SU-DHL-6 (cell line): Measurements from ENCODE around the gene SLC6A5.

Source experiments
- CTCF ChIP-seq: fragments of 200-600 bp; sonication (generic); IDR thresholded peaks from one replicate; pipeline ENCODE4 v1.5.1; 2017; ENCODE audit warnings: antibody characterized with exemption, mild to moderate bottlenecking, low read length, moderate library complexity; ENCODE audit not compliant: insufficient read depth, poor library complexity, severe bottlenecking
- EZH2phosphoT487 ChIP-seq: fragments of 200-600 bp; sonication (generic), shearing (Covaris generic); conservative IDR thresholded peaks from 2 replicates; pipeline ENCODE4 v1.6.1; 2018; ENCODE audit warnings: mild to moderate bottlenecking, antibody characterized with exemption, low read length, moderate library complexity, mixed read lengths

GRCh38 chr11:20558741-20559140 is 40.7 kb upstream of the SLC6A5 start:
- TF ChIP-seq CTCF (no peak), EZH2phosphoT487 (no peak)
